ENCODE data around the gene PSMD14. TPM values are rescaled to one million over a fixed set of nuclear protein-coding genes. Genes with fewer than 3 reads are reported as not detected.

PSMD14 gene
- total RNA-seq, 2 experiments from 2014 or later: 70.9 to 72.9 TPM

- H3K27ac Mint-ChIP-seq: no peak overlapping the region
- H3K27me3 Mint-ChIP-seq: peaks cover 84% of the 10 kb centered on the region
- DNase-seq: peak; percentile 20
- H3K9me3 Mint-ChIP-seq: no peaks in the 10 kb centered on the region
- peaks cover 52% of the 10 kb centered on the region for H3K4me1 Mint-ChIP-seq
- POLR2A ChIA-PET: interaction anchor here (1.0 kb wide), 1 partner anchor 9 kb away, joined by 4 read pairs; no protein-coding TSS in a partner anchor
- CTCF ChIA-PET: no interaction called here
- H3K4me3 Mint-ChIP-seq: peak overlapping the region; percentile 48
- H3K36me3 Mint-ChIP-seq (ENCODE audit: low read depth): peaks cover 3% of the 10 kb centered on the region
These were observed 110.8 kb downstream of the PSMD14 start for GRCh38 chr2:161418715-161419637.

DNA sequence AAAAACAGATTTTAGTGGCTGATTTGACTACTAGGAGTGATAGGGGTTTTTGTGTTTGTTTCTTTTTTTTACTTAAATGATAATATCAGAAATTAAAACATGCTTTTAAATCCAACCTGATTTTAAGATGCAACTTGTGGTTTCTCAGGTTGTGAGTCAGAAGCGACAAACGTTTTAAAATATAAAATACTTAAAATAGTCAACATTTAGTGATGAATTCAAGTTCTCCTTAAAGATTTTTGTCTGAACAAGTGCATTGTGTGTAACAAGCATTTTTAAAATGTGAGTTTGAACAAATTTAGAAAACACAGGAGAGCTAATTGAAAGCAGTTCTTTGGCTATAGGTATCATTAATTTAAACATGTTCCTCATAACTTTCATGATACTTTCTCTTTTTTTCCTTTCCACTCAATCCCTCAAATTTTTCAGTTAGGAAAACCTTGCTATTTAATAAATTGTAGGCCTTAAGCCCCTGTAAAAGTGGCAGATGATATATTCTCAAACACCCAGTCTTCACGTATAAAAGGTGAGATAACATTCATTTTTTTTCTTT lies 111.5 kb downstream of the PSMD14 start:
- Mint-ChIP-seq H3K36me3 (ENCODE audit: low read depth) (peaks cover 7% of the 10 kb centered on the region), H3K27ac (no peak overlapping the region), H3K9me3 (no peaks in the 10 kb centered on the region), H3K4me1 (peaks cover 58% of the 10 kb centered on the region), H3K27me3 (peaks cover 91% of the 10 kb centered on the region), H3K4me3 (no peak overlapping the region)
- CTCF ChIA-PET: no interaction called here
- POLR2A ChIA-PET: interaction anchor here (1.0 kb wide), 1 partner anchor 9 kb away, joined by 4 read pairs; no protein-coding TSS in a partner anchor
- no peak for DNase-seq

- ChIA-PET CTCF (no interaction called here), POLR2A (interaction anchor here (1.4 kb wide), 1 partner anchor 113 kb away, joined by 5 read pairs; the partner anchor contains the start of gene PSMD14)
- H3K9me3 Mint-ChIP-seq: no peaks in the 10 kb centered on the region
- H3K4me1 Mint-ChIP-seq: peaks cover 55% of the 10 kb centered on the region
- no peak overlapping the region for H3K27ac Mint-ChIP-seq
- H3K4me3 Mint-ChIP-seq: no peak overlapping the region
- H3K36me3 Mint-ChIP-seq (ENCODE audit: low read depth): peaks cover 5% of the 10 kb centered on the region
- DNase-seq: no peak
- H3K27me3 Mint-ChIP-seq: peaks cover 92% of the 10 kb centered on the region
These were observed 112.3 kb downstream of the PSMD14 start for GRCh38 chr2:161420406-161421074.

- CTCF ChIA-PET: no interaction called here
- no peak for DNase-seq
- POLR2A ChIA-PET: interaction anchor here (1.4 kb wide), 1 partner anchor 114 kb away, joined by 5 read pairs; the partner anchor contains the start of gene PSMD14
- Mint-ChIP-seq H3K4me1 (peaks cover 49% of the 10 kb centered on the region), H3K36me3 (ENCODE audit: low read depth) (peaks cover 11% of the 10 kb centered on the region), H3K9me3 (no peaks in the 10 kb centered on the region), H3K27me3 (peaks cover 90% of the 10 kb centered on the region), H3K27ac (no peak overlapping the region), H3K4me3 (no peak overlapping the region)
These were observed 113.5 kb downstream of the PSMD14 start for GRCh38 chr2:161421686-161422085.

DNA sequence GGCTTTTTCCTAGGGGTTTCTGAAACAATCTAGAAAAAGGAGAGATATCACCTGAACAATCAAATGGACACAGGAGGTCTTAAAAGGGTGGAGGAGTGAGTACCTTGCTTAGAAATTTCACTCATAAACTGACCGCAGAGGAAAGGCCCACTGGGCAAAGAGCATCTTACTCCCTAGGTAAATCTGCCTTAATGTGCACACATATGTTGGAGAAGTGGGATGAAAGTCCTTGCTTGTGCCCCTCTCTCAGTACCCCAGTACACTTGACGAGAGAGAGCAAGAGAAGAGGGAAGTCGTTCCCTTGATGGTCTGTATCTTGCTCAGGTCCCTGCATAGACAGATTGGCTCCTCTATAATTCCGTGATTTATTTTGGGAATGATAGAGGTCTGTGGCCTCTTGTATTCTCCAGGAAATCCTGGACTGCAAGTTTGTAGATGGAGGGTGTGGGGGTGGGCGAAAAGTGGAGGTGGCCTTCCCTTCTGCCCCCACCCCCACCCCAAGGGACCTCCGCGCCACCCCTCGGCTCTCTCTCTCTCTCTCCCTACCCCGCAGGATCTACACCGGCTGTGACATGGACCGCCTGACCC lies 114.7 kb downstream of the PSMD14 start:
- H3K4me3 Mint-ChIP-seq: peak overlapping the region; percentile 37
- ChIA-PET POLR2A (no interaction called here), CTCF (no interaction called here)
- H3K9me3 Mint-ChIP-seq: no peaks in the 10 kb centered on the region
- peaks cover 87% of the 10 kb centered on the region for H3K27me3 Mint-ChIP-seq
- H3K4me1 Mint-ChIP-seq: peaks cover 47% of the 10 kb centered on the region
- H3K36me3 Mint-ChIP-seq (ENCODE audit: low read depth): peaks cover 18% of the 10 kb centered on the region
- no peak for DNase-seq
- peak overlapping the region; percentile 24 for H3K27ac Mint-ChIP-seq

- peak overlapping the region; percentile 69 for H3K27ac Mint-ChIP-seq
- CTCF ChIA-PET: no interaction called here
- peak overlapping the region; percentile 64 for H3K4me3 Mint-ChIP-seq
- H3K4me1 Mint-ChIP-seq: peaks cover 41% of the 10 kb centered on the region
- POLR2A ChIA-PET: no interaction called here
- peaks cover 18% of the 10 kb centered on the region for H3K36me3 Mint-ChIP-seq (ENCODE audit: low read depth)
- H3K9me3 Mint-ChIP-seq: no peaks in the 10 kb centered on the region
- H3K27me3 Mint-ChIP-seq: peaks cover 85% of the 10 kb centered on the region
- DNase-seq: no peak
These were observed 115.5 kb downstream of the PSMD14 start for GRCh38 chr2:161423421-161424393.

DNA sequence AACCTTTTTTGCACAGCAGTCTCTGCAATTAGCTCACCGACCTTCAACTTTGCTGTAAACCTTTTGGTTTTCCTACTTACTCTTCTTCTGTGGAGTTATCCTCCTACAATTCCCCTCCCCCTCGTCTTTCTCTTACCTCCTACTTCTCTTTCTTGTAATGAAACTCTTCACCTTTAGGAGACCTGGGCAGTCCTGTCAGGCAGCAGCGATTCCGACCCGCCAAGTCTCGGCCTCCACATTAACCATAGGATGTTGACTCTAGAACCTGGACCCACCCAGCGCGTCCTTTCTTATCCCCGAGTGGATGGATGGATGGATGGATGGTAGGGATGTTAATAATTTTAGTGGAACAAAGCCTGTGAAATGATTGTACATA lies 116.2 kb downstream of the PSMD14 start:
- ChIA-PET POLR2A (no interaction called here), CTCF (no interaction called here)
- Mint-ChIP-seq H3K27ac (peak overlapping the region; percentile 69), H3K27me3 (peaks cover 85% of the 10 kb centered on the region), H3K9me3 (no peaks in the 10 kb centered on the region), H3K4me3 (peak overlapping the region; percentile 64), H3K36me3 (ENCODE audit: low read depth) (peaks cover 18% of the 10 kb centered on the region), H3K4me1 (peaks cover 36% of the 10 kb centered on the region)
- no peak for DNase-seq

DNA sequence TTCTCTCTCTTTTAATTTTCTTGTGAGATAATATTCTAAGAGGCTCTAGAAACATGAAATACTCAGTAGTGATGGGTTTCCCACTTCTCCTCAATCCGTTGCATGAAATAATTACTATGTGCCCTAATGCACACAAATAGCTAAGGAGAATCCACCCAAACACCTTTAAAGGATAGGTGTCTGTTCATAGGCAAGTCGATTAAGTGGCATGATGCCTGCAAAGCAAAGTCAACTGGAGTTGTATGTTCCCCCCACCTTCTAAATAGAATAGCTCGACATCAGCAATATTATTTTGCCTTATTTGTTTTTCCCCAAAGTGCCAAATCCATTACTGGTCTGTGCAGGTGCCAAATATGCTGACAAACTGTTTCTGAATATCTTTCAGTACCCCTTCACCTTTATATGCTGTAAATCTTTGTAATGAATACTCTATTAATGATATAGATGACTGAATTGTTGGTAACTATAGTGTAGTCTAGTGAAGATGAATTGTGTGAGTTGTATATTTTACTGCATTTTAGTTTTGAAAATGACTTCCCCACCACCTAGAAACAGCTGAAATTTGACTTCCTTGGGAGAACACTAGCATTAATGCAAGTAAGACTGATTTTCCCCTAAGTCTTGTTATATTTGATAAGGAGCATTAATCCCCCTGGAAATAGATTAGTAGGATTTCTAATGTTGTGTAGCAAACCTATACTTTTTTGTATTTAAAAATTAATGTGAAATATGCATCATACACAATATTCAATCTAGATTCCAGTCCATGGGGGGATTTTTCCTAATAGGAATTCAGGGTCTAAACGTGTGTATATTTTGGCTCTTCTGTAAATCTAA lies 116.9 kb downstream of the PSMD14 start:
- POLR2A ChIA-PET: no interaction called here

DNA sequence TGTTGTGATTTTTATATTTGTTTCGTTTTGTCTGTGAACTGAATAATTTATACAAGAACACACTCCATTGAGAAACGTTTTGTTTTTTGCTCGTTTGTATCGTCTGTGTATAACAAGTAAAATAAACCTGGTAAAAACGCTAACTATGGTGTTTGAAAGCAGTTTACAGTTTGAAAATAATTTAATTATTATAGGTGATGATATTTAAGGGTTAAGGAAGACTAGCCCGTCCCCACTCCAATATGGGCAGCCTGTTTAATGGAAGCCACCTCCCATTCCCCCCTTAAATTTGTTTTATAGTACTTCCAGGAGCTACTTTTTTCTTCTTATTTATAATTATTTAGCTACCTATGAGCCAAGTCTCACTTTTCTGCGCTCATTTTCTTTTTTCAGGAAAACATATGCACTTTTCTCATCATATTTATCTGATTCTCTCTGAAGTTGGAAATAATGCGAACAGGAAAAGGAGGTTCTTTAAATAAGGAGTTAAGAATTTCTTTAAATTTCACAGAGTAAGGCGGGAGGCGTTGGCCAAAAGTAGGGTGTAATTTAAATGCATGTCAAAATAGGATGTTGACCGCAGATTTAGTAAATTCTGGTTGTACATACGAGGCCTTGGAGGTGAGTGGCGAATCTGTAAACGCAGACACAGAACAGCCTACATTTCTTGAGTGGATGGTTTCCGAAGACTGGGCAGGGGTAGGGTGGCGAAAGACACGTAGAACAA lies 117.7 kb downstream of the PSMD14 start:
- CTCF ChIA-PET: no interaction called here
- Mint-ChIP-seq H3K27ac (no peak overlapping the region), H3K4me1 (peaks cover 32% of the 10 kb centered on the region), H3K27me3 (peaks cover 83% of the 10 kb centered on the region), H3K36me3 (ENCODE audit: low read depth) (peaks cover 18% of the 10 kb centered on the region), H3K4me3 (no peak overlapping the region), H3K9me3 (no peaks in the 10 kb centered on the region)
- DNase-seq: no peak
- POLR2A ChIA-PET: no interaction called here

More for the DNA sequence above, 116.9 kb downstream of the PSMD14 start:
- CTCF ChIA-PET: no interaction called here
- H3K4me1 Mint-ChIP-seq: peaks cover 36% of the 10 kb centered on the region
- no peak for DNase-seq
- peaks cover 83% of the 10 kb centered on the region for H3K27me3 Mint-ChIP-seq
- H3K4me3 Mint-ChIP-seq: no peak overlapping the region
- H3K27ac Mint-ChIP-seq: no peak overlapping the region
- peaks cover 18% of the 10 kb centered on the region for H3K36me3 Mint-ChIP-seq (ENCODE audit: low read depth)
- H3K9me3 Mint-ChIP-seq: no peaks in the 10 kb centered on the region

- no peak for DNase-seq
- Mint-ChIP-seq H3K27ac (no peak overlapping the region), H3K4me3 (peak overlapping the region; percentile 51), H3K9me3 (no peaks in the 10 kb centered on the region), H3K36me3 (ENCODE audit: low read depth) (peaks cover 18% of the 10 kb centered on the region), H3K27me3 (peaks cover 79% of the 10 kb centered on the region), H3K4me1 (peaks cover 32% of the 10 kb centered on the region)
- ChIA-PET POLR2A (no interaction called here), CTCF (no interaction called here)
These were observed 118.3 kb downstream of the PSMD14 start for GRCh38 chr2:161426455-161426921.
